Upper lobe of left lung (tissue), 6 donors: ENCODE measurements around the gene NECTIN4. TPM values are rescaled to one million over a fixed set of nuclear protein-coding genes. Genes with fewer than 3 reads are reported as not detected.

Source experiments
- ATAC-seq, 2 donors: fragments of 200-7000 bp; cut with Tn5 transposase; one replicate each; pipeline ENCODE4 v1.9.1; 2022; ENCODE audit warnings: mild to moderate bottlenecking in 2 of 2, moderate library complexity in 2 of 2; ENCODE audit not compliant: low FRiP score in 2 of 2
- DNase-seq, 2 donors: peaks; one replicate each; pipeline ENCODE4 v3.0.0-alpha.2; 2019 to 2020
- H3K27ac ChIP-seq, 4 donors: fragments of 200-600 bp; sonication (generic); one replicate each; pipeline ENCODE4 v1.5.1; 2016 to 2019
- H3K27me3 ChIP-seq, 4 donors: fragments of 200-600 bp; sonication (generic); one replicate each; pipeline ENCODE4 v1.5.1; 2017 to 2019
- H3K36me3 ChIP-seq, 4 donors: fragments of 200-600 bp; sonication (generic); one replicate each; pipeline ENCODE4 v1.5.1; 2016 to 2019
- H3K4me1 ChIP-seq, 4 donors: fragments of 200-600 bp; sonication (generic); one replicate each; pipeline ENCODE4 v1.5.1; 2018 to 2019
- H3K4me3 ChIP-seq, 4 donors: fragments of 200-600 bp; sonication (generic); one replicate each; pipeline ENCODE4 v1.5.1; 2017 to 2019; ENCODE audit warnings: mild to moderate bottlenecking in 2 of 4, moderate library complexity in 1 of 4
- H3K9me3 ChIP-seq, 4 donors: fragments of 200-600 bp; sonication (generic); one replicate each; pipeline ENCODE4 v1.5.1; 2018 to 2019
- EP300 ChIP-seq, 4 donors: sonication (generic); formaldehyde crosslinking; IDR thresholded peaks; one replicate each; pipeline ENCODE4 v1.5.1; 2017; ENCODE audit warnings: antibody characterized with exemption in 4 of 4, control low read depth in 2 of 4
- POLR2A ChIP-seq, 4 donors: fragments of 450-650 bp; IDR thresholded peaks; one replicate each; pipeline ENCODE4 v1.5.1; 2016 to 2017; ENCODE audit warnings: antibody characterized with exemption in 4 of 4, mild to moderate bottlenecking in 2 of 4
- POLR2AphosphoS5 ChIP-seq, 2 donors: sonication (generic); formaldehyde crosslinking; IDR thresholded peaks; one replicate each; pipeline ENCODE4 v1.5.1; 2017; ENCODE audit warnings: antibody characterized with exemption in 2 of 2
- WGBS, 2 donors: methylation state at CpG; one replicate each; pipeline ENCODE4 v1.1.5; 2017 to 2018; 5-methylcytosine and 5-hydroxymethylcytosine counted together
- total RNA-seq, 6 donors: library from RNA; depleted of rRNA in 4 of 6; stranded (reverse); fragments of >200 nt in 4 of 6; gene quantifications; one replicate each; pipeline versions ENCODE4 v1.1.0 to v1.2.1, GENCODE V29; 2016 to 2021
- TF ChIP-seq, protein P1 (sequence below), 6 experiments: fragments of 450-650 bp in 4 of 6; fragments of 200-600 bp in 2 of 6; sonication (generic) in 2 of 6; IDR thresholded peaks; one replicate each; pipeline ENCODE4 v1.5.1; 2016 to 2019; ENCODE audit warnings: antibody characterized with exemption in 6 of 6
- donor health status: DM: no; HTN: no; CAD: no; lungs with moderate emphysema.
- donor health status: DM: no; HTN: yes; CAD: no; lungs with severe emphysema.

NECTIN4 gene
- total RNA-seq, 6 donors from 2014 or later = 5.2 to 19.9 (median 12.1) TPM

- H3K27ac ChIP-seq = no peak overlapping the region
- no peaks in the 10 kb centered on the region for H3K27me3 ChIP-seq
- 82 to 91% methylated on average over 4 to 10 of the region's 10 CpGs for WGBS, 2 donors
- peaks cover 0 to 44% (median 17%) of the 10 kb centered on the region in 4 donors for H3K36me3 ChIP-seq
- H3K4me1 ChIP-seq = peaks cover 0 to 19% (median 8%) of the 10 kb centered on the region in 4 donors
- H3K4me3 ChIP-seq = no peak overlapping the region
- H3K9me3 ChIP-seq = no peaks in the 10 kb centered on the region
- DNase-seq (no peak), ATAC-seq (no peak)
- TF ChIP-seq, protein P1, sequence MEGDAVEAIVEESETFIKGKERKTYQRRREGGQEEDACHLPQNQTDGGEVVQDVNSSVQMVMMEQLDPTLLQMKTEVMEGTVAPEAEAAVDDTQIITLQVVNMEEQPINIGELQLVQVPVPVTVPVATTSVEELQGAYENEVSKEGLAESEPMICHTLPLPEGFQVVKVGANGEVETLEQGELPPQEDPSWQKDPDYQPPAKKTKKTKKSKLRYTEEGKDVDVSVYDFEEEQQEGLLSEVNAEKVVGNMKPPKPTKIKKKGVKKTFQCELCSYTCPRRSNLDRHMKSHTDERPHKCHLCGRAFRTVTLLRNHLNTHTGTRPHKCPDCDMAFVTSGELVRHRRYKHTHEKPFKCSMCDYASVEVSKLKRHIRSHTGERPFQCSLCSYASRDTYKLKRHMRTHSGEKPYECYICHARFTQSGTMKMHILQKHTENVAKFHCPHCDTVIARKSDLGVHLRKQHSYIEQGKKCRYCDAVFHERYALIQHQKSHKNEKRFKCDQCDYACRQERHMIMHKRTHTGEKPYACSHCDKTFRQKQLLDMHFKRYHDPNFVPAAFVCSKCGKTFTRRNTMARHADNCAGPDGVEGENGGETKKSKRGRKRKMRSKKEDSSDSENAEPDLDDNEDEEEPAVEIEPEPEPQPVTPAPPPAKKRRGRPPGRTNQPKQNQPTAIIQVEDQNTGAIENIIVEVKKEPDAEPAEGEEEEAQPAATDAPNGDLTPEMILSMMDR (IDR thresholded peaks at IDR 0.05) = no peak
- TF ChIP-seq POLR2A (IDR thresholded peaks at IDR 0.05) (no peak), EP300 (IDR thresholded peaks at IDR 0.05) (no peak), POLR2AphosphoS5 (IDR thresholded peaks at IDR 0.05) (no peak)
These were observed 38.1 kb downstream of the NECTIN4 start for GRCh38 chr1:161051219-161051618.

DNA sequence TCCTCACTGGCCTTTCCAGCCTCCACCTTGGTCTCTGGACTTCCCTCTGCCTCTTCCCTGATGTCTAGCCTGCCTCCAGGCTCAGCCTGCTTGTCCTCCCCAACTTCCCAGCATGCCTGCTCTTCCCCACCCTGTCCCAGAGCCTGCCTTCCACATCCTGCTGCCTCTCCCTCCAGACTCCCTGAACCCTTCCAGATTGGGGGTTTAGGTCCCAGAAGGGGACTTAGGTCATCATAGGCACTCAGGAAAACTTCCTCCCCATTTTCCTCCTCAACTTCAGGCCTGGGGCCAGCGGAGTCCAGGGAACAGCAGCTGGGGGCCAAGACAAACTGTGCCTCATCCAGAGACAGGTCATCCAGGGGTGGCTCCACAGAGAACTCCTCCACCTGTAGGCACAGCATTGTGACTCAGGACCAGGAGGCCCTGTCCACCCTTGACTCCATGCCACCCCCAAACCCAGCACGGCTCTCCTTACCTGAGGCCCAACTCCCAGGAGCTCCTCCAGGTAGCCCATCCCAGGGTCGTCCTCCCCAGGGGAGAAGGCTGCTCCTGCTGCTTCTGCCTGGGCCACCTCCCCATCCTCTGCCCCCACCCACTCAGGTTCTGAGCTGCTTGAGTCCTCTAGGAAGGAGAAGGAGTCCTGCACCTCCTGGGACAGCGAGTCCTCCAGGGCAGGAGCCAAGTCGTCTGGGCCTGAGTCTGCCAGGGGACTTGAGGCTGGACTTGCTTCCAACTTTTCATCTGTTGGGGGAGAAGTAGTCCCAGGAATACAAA is 40.2 kb downstream of the NECTIN4 start:
- DNase-seq = no peak
- peaks cover 4 to 24% (median 10%) of the 10 kb centered on the region in 4 donors for H3K4me1 ChIP-seq
- no peaks in the 10 kb centered on the region for H3K9me3 ChIP-seq
- 93 to 100% methylated on average over 3 to 5 of the region's 5 CpGs for WGBS, 2 donors
- H3K4me3 ChIP-seq = no peak overlapping the region
- H3K36me3 ChIP-seq = peaks cover 0 to 32% (median 14%) of the 10 kb centered on the region in 4 donors
- no peak for ATAC-seq
- peak overlapping the region in 2 of 4 donors; percentile 30 to 31 for H3K27ac ChIP-seq
- TF ChIP-seq POLR2AphosphoS5 (IDR thresholded peaks at IDR 0.05) (no peak), POLR2A (IDR thresholded peaks at IDR 0.05) (no peak), EP300 (IDR thresholded peaks at IDR 0.05) (no peak)
- TF ChIP-seq, protein P1 (IDR thresholded peaks at IDR 0.05) = no peak
- H3K27me3 ChIP-seq = no peaks in the 10 kb centered on the region

- H3K4me3 ChIP-seq = no peak overlapping the region
- peaks cover 10 to 31% (median 18%) of the 10 kb centered on the region in 4 donors for H3K4me1 ChIP-seq
- no peaks in the 10 kb centered on the region for H3K9me3 ChIP-seq
- peak overlapping the region; percentile 19 to 99 (median 95) for H3K27ac ChIP-seq
- ATAC-seq (no peak), DNase-seq (no peak)
- no peak for TF ChIP-seq POLR2AphosphoS5 (IDR thresholded peaks at IDR 0.05)
- no peak for TF ChIP-seq POLR2A (IDR thresholded peaks at IDR 0.05)
- TF ChIP-seq, protein P1 (IDR thresholded peaks at IDR 0.05) = no peak
- TF ChIP-seq EP300 (IDR thresholded peaks at IDR 0.05) = no peak
- peaks cover 2 to 27% (median 13%) of the 10 kb centered on the region in 4 donors for H3K36me3 ChIP-seq
- WGBS, 2 donors = 95 to 99% methylated on average over 16 to 18 of the region's 18 CpGs
- no peaks in the 10 kb centered on the region for H3K27me3 ChIP-seq
These were observed 41.6 kb downstream of the NECTIN4 start for GRCh38 chr1:161047436-161048420.

DNA sequence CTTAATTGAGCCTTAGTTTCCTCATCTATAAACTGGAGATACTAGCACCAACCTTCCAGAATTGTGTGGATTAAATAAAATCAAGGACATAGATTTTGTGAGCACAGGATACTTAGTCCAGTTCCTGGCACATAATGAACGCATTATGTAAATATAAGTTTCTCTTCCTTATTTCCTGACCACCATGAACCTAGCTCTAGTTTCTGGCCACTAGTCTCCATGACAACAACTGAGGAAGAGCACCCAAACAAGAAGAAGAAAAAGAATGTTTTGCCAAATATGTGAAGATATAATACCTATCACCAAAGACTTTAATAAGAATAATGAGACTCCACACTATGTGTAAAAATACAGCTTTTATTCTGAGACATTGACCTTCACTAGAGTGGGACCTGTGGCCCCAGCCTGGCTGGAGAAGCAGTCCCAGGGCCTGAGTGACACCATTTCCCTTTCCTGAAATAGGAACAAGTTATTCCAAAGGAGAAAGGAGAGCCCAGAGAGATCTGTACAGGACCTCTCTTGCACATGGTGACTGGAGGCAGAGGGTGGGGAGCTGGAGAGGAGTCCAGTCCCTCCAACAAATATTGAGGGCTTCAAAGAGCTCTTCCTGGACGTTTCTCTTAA is 42.6 kb downstream of the NECTIN4 start:
- peak overlapping the region; percentile 92 to 99 (median 95) for H3K27ac ChIP-seq
- peaks cover 10 to 31% (median 18%) of the 10 kb centered on the region in 4 donors for H3K4me1 ChIP-seq
- 56 to 58% methylated on average over 2 of the region's 2 CpGs for WGBS, 2 donors

More for the DNA sequence above, 42.6 kb downstream of the NECTIN4 start:
- ATAC-seq (peak in 1 of 2 donors; percentile 39), DNase-seq (no peak)
- H3K9me3 ChIP-seq = no peaks in the 10 kb centered on the region
- no peaks in the 10 kb centered on the region for H3K27me3 ChIP-seq
- peak overlapping the region in 3 of 4 donors; percentile 72 to 77 (median 77) for H3K4me3 ChIP-seq
- TF ChIP-seq EP300 (IDR thresholded peaks at IDR 0.05) = no peak
- no peak for TF ChIP-seq POLR2AphosphoS5 (IDR thresholded peaks at IDR 0.05)
- TF ChIP-seq, protein P1 (IDR thresholded peaks at IDR 0.05) = no peak
- TF ChIP-seq POLR2A (IDR thresholded peaks at IDR 0.05) = no peak
- peaks cover 12 to 31% (median 20%) of the 10 kb centered on the region in 4 donors for H3K36me3 ChIP-seq
